HepG2 (cell line): ENCODE measurements around the gene CACNA2D1. TPM values are rescaled to one million over a fixed set of nuclear protein-coding genes. Genes with fewer than 3 reads are reported as not detected.

Source experiments
- ATAC-seq: fragments of 200-7000 bp; cut with Tn5 transposase; 3 replicates; pipeline ENCODE4 v1.9.1; 2020; ENCODE audit warnings: mild to moderate bottlenecking, moderate library complexity
- BruUV-seq: library from RNA; stranded (reverse); fragments of 400-500 nt; replicated peaks from 2 replicates; lab custom pipeline; 2021; lab: Mats Ljungman, UMichigan
- CTCF ChIA-PET: fragments of 300-600 bp; formaldehyde crosslinking; extraction: SDS; loops from one replicate; lab custom pipeline; 2021; ENCODE audit warnings: low total read pairs, inconsistent platforms, low intra/inter-chr PET ratio; lab: Yijun Ruan, JAX
- POLR2A ChIA-PET: fragments of 350-600 bp; sonication (Branson Sonifier 250); formaldehyde crosslinking; loops from one replicate; lab custom pipeline; 2020; ENCODE audit warnings: antibody characterized with exemption, inconsistent platforms; lab: Yijun Ruan, JAX
- DNase-seq: peaks from one replicate; pipeline ENCODE4 v3.0.0-alpha.2; 2015; ENCODE audit warnings: low spot score
- FAIRE-seq: peaks from 3 replicates; lab custom pipeline; 2011; peaks lifted over from hg19 to GRCh38; lab: Jason Lieb, UNC
- H2AFZ ChIP-seq: one replicate; pipeline ENCODE4 v1.6.1; 2011; ENCODE audit warnings: low read length, inconsistent platforms
- H3K27ac ChIP-seq: fragments of 300-600 bp; 3 replicates; pipeline ENCODE4 v1.8.0; 2011; ENCODE audit warnings: mixed run types, mild to moderate bottlenecking, mixed read lengths, low read length, inconsistent platforms; ENCODE audit not compliant: insufficient read depth; ENCODE audit errors: extremely low read length
- H3K27me3 ChIP-seq, 2 experiments: fragments of 200-600 bp in 1 of 2; 2 replicates in 1 of 2; 3 replicates in 1 of 2; pipeline versions ENCODE4 v1.6.0 to v1.8.0; 2011; ENCODE audit warnings: low read length in 2 of 2, mild to moderate bottlenecking in 2 of 2, moderate library complexity in 2 of 2, inconsistent platforms in 1 of 2; ENCODE audit not compliant: insufficient read depth in 2 of 2, control insufficient read depth in 1 of 2
- H3K36me3 ChIP-seq, 2 experiments: fragments of 200-600 bp in 1 of 2; replicated peaks in 1 of 2; 2 replicates in 1 of 2; 3 replicates in 1 of 2; pipeline versions ENCODE4 v1.5.1 to v1.8.0; 2011; ENCODE audit warnings: low read length in 2 of 2, inconsistent platforms in 1 of 2; ENCODE audit not compliant: insufficient read depth in 2 of 2, control insufficient read depth in 1 of 2
- H3K4me1 ChIP-seq: 2 replicates; pipeline ENCODE4 v1.5.1; 2012; ENCODE audit warnings: low read length, inconsistent platforms; ENCODE audit not compliant: insufficient read depth
- H3K4me2 ChIP-seq: 2 replicates; pipeline ENCODE4 v1.6.0; 2011; ENCODE audit warnings: low read depth, low read length, inconsistent platforms
- H3K4me3 ChIP-seq, 3 experiments: fragments of 200-600 bp in 1 of 3; sonication (generic), shearing (Covaris generic) in 1 of 3; replicated peaks in 1 of 3; 2 replicates each; pipeline ENCODE4 v1.5.1; 2011 to 2016; ENCODE audit warnings: low read length in 3 of 3, inconsistent platforms in 2 of 3, low read depth in 2 of 3, mild to moderate bottlenecking in 2 of 3, control low read depth in 1 of 3, mixed read lengths in 1 of 3; ENCODE audit not compliant: insufficient read depth in 1 of 3
- H3K79me2 ChIP-seq: one replicate; pipeline ENCODE4 v1.6.1; 2011; ENCODE audit warnings: low read length, inconsistent platforms; ENCODE audit not compliant: insufficient read depth
- H3K9ac ChIP-seq: 2 replicates; pipeline ENCODE4 v1.6.0; 2011; ENCODE audit warnings: mild to moderate bottlenecking, low read depth, low read length, inconsistent platforms; ENCODE audit not compliant: insufficient read depth
- H3K9me3 ChIP-seq: 2 replicates; pipeline ENCODE4 v1.5.1; 2012; ENCODE audit warnings: mild to moderate bottlenecking, low read length
- H4K20me1 ChIP-seq: 2 replicates; pipeline ENCODE4 v1.6.0; 2011; ENCODE audit warnings: inconsistent platforms, mild to moderate bottlenecking, low read length, moderate library complexity; ENCODE audit not compliant: insufficient read depth
- CTCF ChIP-seq: sonication (generic); formaldehyde crosslinking; IDR thresholded peaks from 2 replicates; pipeline ENCODE4 v1.5.0; 2020; ENCODE audit warnings: mild to moderate bottlenecking, missing genetic modification reagents, moderate library complexity
- DPF2 ChIP-seq: sonication (generic); formaldehyde crosslinking; IDR thresholded peaks from 2 replicates; pipeline ENCODE4 v1.4.0; 2020; ENCODE audit warnings: mild to moderate bottlenecking, low read depth, missing genetic modification reagents, borderline replicate concordance
- EHMT2 ChIP-seq: fragments of 200-600 bp; sonication (generic); IDR thresholded peaks from 2 replicates; pipeline ENCODE4 v1.7.0; 2017; ENCODE audit warnings: antibody characterized with exemption, low read depth, low read length, borderline replicate concordance
- IRF1 ChIP-seq: sonication (generic); formaldehyde crosslinking; IDR thresholded peaks from 2 replicates; pipeline ENCODE4 v1.4.0; 2020; ENCODE audit warnings: low read depth, mild to moderate bottlenecking, missing genetic modification reagents
- RAD21 ChIP-seq: fragments of 450-650 bp; formaldehyde crosslinking; IDR thresholded peaks from 2 replicates; pipeline ENCODE4 v1.5.0; 2020; ENCODE audit warnings: mild to moderate bottlenecking
- SMC3 ChIP-seq: IDR thresholded peaks from 2 replicates; pipeline ENCODE4 v1.6.1; 2011; ENCODE audit warnings: low read length, improper control_type of control experiment
- STAG1 ChIP-seq: sonication (generic); formaldehyde crosslinking; IDR thresholded peaks from 2 replicates; pipeline ENCODE4 v1.4.0; 2020; ENCODE audit warnings: missing genetic modification reagents
- U2AF1 ChIP-seq: fragments of 200-400 bp; formaldehyde crosslinking; optimal IDR thresholded peaks from 2 replicates; pipeline ENCODE3; 2017; ENCODE audit warnings: mild to moderate bottlenecking, low read depth, low read length
- USF2 ChIP-seq, 2 experiments: sonication (generic) in 1 of 2; formaldehyde crosslinking in 1 of 2; IDR thresholded peaks; 2 replicates each; pipeline versions ENCODE4 v1.5.1 to v1.6.1; 2011 to 2020; ENCODE audit warnings: borderline replicate concordance in 1 of 2, low read depth in 1 of 2, low read length in 1 of 2, mild to moderate bottlenecking in 1 of 2, missing genetic modification reagents in 1 of 2, moderate library complexity in 1 of 2
- ZBTB38 ChIP-seq: sonication (generic); formaldehyde crosslinking; IDR thresholded peaks from 2 replicates; pipeline ENCODE4 v1.5.1; 2020; ENCODE audit warnings: mild to moderate bottlenecking, missing genetic modification reagents
- ZSCAN12 ChIP-seq: sonication (generic); formaldehyde crosslinking; IDR thresholded peaks from 2 replicates; pipeline ENCODE4 v1.9.0; 2021; ENCODE audit warnings: mild to moderate bottlenecking, missing genetic modification reagents
- WGBS: methylation state at CpG from one replicate; pipeline ENCODE4 v1.1.6; 2017; ENCODE audit warnings: low lambda C conversion rate; 5-methylcytosine and 5-hydroxymethylcytosine counted together
- in situ Hi-C: cut with HindIII; loops from 2 replicates; pipeline ENCODE4 v1.10.0; 2017; ENCODE audit warnings: low pct_unique_long_range_greater_than_20kb; ENCODE audit not compliant: extremely low pct_ligation_motif_present
- intact Hi-C: fragments of 100-400 bp; cut with micrococcal nuclease; formaldehyde crosslinking; loops from one replicate; pipeline ENCODE4 v1.10.0; 2022; ENCODE audit not compliant: unreplicated experiment
- polyA plus RNA-seq, 8 experiments: library from polyadenylated mRNA; depleted of rRNA in 3 of 8; stranded (reverse) in 7 of 8; unstranded in 1 of 8; fragments of >200 nt; fragmentation: Illumina TruSeq in 4 of 8; extraction: Trizol in 4 of 8; gene quantifications; 2 replicates each; pipeline versions ENCODE4 v1.2.1 to v1.2.3, GENCODE V29; 2011 to 2016; ENCODE audit warnings: low read depth in 4 of 8, missing spikeins in 1 of 8, mixed read lengths in 1 of 8; ENCODE audit not compliant: insufficient read depth in 1 of 8
- total RNA-seq, 5 experiments: library from RNA; depleted of rRNA; stranded (reverse); fragments of >200 nt; fragmentation: Illumina TruSeq; extraction: Trizol; gene quantifications; 2 replicates each; pipeline ENCODE4 v1.2.3, GENCODE V29; 2016; ENCODE audit warnings: low read depth in 1 of 5

The CACNA2D1 gene
- total and polyA plus RNA-seq, 2 of the 13 experiments (the other 11 are each of a cell fraction or from before 2014, with no cell fraction given): not detected

GRCh38 chr7:82044497-82045080 lies 399.0 kb downstream of the CACNA2D1 start:
- intact Hi-C loops: loop anchor here (1.0 kb wide), 3 partner anchors 528 to 685 kb away; no protein-coding TSS in a partner anchor
- Histone ChIP-seq H3K9me3 (no peaks in the 10 kb centered on the region), H3K4me2 (no peak overlapping the region), H3K4me3 (no peak overlapping the region), H2AFZ (no peak overlapping the region), H3K79me2 (no peaks in the 10 kb centered on the region), H3K27me3 (no peaks in the 10 kb centered on the region), H3K4me1 (no peaks in the 10 kb centered on the region)
- 10% methylated on average over 2 of the region's 2 CpGs for WGBS
- FAIRE-seq: no peak
- in situ Hi-C loops: loop anchor here (10.0 kb wide), 2 partner anchors 530 to 680 kb away; no protein-coding TSS in a partner anchor
- no peak for TF ChIP-seq USF2 (IDR thresholded peaks at IDR 0.05; ENCODE audit: low read depth, low read length)
- no peak for TF ChIP-seq USF2 (CRISPR knock-in tag; IDR thresholded peaks at IDR 0.05; ENCODE audit: borderline replicate concordance)
- no peak for TF ChIP-seq EHMT2
- TF ChIP-seq RAD21: 0 out of 2 replicates have a peak, but pooled peaks have one; percentile 28
- no peak for TF ChIP-seq DPF2
- TF ChIP-seq ZBTB38 (CRISPR knock-in tag): no peak
- TF ChIP-seq SMC3: peak; percentile 32; the same call in 1 of the 2 replicates
- peak; percentile 56 for TF ChIP-seq CTCF (CRISPR knock-in tag)
- no peak for TF ChIP-seq U2AF1
- no peak for TF ChIP-seq ZSCAN12 (CRISPR knock-in tag)
- peak; percentile 74 for TF ChIP-seq STAG1 (CRISPR knock-in tag)
- TF ChIP-seq IRF1 (CRISPR knock-in tag): no peak
- TF ChIP-seq, all 625 proteins: peak for 4
- no peak for ATAC-seq
- DNase-seq: peak; percentile 21
- H3K9ac ChIP-seq: no peak overlapping the region
- peaks cover 2% of the 10 kb centered on the region; the same call in 1 of the 2 replicates for H4K20me1 ChIP-seq
- H3K36me3 ChIP-seq: no peaks in the 10 kb centered on the region
- POLR2A ChIA-PET: no interaction called here
- CTCF ChIA-PET: interaction anchor here (0.9 to 1.9 kb wide), 2 partner anchors 436 to 527 kb away, joined by 3 to 17 read pairs; no protein-coding TSS in a partner anchor
- H3K27ac ChIP-seq: no peak overlapping the region
- BruUV-seq: no TSS peak
